A549 (cell line): ENCODE results near the gene ANXA1. TPM values are rescaled to one million over a fixed set of nuclear protein-coding genes. Genes with fewer than 3 reads are reported as not detected.

Experiments used
- ATAC-seq, 2 experiments: fragments of 200-7000 bp in 1 of 2; fragments of >200 bp in 1 of 2; cut with Nextera tagmentation in 1 of 2; cut with Tn5 transposase in 1 of 2; 3 replicates each; pipeline versions ENCODE4 v1.8.0 to v1.9.1; 2018 to 2020; ENCODE audit warnings: mild to moderate bottlenecking in 1 of 2, moderate library complexity in 1 of 2
- CTCF ChIA-PET: fragments of 300-600 bp; sonication (Branson Sonifier 250); formaldehyde crosslinking; extraction: SDS; loops from one replicate; lab custom pipeline; 2021; ENCODE audit warnings: antibody characterized with exemption, inconsistent platforms; lab: Yijun Ruan, JAX
- POLR2A ChIA-PET: fragments of 350-600 bp; formaldehyde crosslinking; extraction: SDS; loops from one replicate; lab custom pipeline; 2021; ENCODE audit warnings: antibody characterized with exemption, inconsistent platforms; lab: Yijun Ruan, JAX
- DNase-seq, 2 experiments: peaks; one replicate each; pipeline versions ENCODE4 v3.0.0 to v3.0.0-alpha.2; 2011 to 2016; ENCODE audit warnings: low read depth in 1 of 2, low spot score in 1 of 2
- FAIRE-seq: peaks from 2 replicates; lab custom pipeline; 2011; peaks lifted over from hg19 to GRCh38; lab: Jason Lieb, UNC
- H3K27ac ChIP-seq, 2 experiments: fragments of >200 bp; sonication (Bioruptor Twin); formaldehyde crosslinking; 3 replicates each; pipeline ENCODE4 v1.5.1; 2016 to 2017
- H3K4me1 ChIP-seq: fragments of >200 bp; sonication (Bioruptor Twin); formaldehyde crosslinking; 3 replicates; pipeline ENCODE4 v1.6.1; 2016
- H3K4me2 ChIP-seq: fragments of >200 bp; sonication (Bioruptor Twin); formaldehyde crosslinking; 3 replicates; pipeline ENCODE4 v1.6.1; 2016
- H3K4me3 ChIP-seq: fragments of >200 bp; sonication (Bioruptor Twin); formaldehyde crosslinking; 3 replicates; pipeline ENCODE4 v1.5.1; 2016
- H3K9me3 ChIP-seq: fragments of >200 bp; sonication (Bioruptor Twin); formaldehyde crosslinking; 3 replicates; pipeline ENCODE4 v1.6.1; 2016
- ATOH8 ChIP-seq: fragments of 250-450 bp; sonication (Bioruptor Pico); IDR thresholded peaks from 2 replicates; pipeline ENCODE4 v1.5.0; 2020; ENCODE audit warnings: low read depth, mild to moderate bottlenecking, moderate library complexity
- CBX2 ChIP-seq: fragments of 200-600 bp; sonication (generic); IDR thresholded peaks from 2 replicates; pipeline ENCODE4 v1.6.1; 2016; ENCODE audit warnings: low read depth, mild to moderate bottlenecking, borderline replicate concordance
- ESRRA ChIP-seq: fragments of 150-350 bp; IDR thresholded peaks from 2 replicates; pipeline ENCODE4 v1.6.1; 2014; ENCODE audit warnings: mild to moderate bottlenecking, low read length, borderline replicate concordance
- HES2 ChIP-seq: fragments of >200 bp; sonication (Bioruptor Twin); formaldehyde crosslinking; IDR thresholded peaks from 2 replicates; pipeline ENCODE4 v1.6.1; 2016
- HEYL ChIP-seq: fragments of 250-450 bp; sonication (Bioruptor Pico); IDR thresholded peaks from 2 replicates; pipeline ENCODE4 v1.8.0; 2021; ENCODE audit warnings: mild to moderate bottlenecking, moderate library complexity
- HMGXB4 ChIP-seq: fragments of 250-450 bp; sonication (Bioruptor Pico); IDR thresholded peaks from 2 replicates; pipeline ENCODE4 v1.5.0; 2021; ENCODE audit warnings: mild to moderate bottlenecking, moderate library complexity, borderline replicate concordance
- HOXA7 ChIP-seq: fragments of 250-450 bp; sonication (Bioruptor Pico); IDR thresholded peaks from 2 replicates; pipeline ENCODE4 v1.5.0; 2020; ENCODE audit warnings: mild to moderate bottlenecking, moderate library complexity
- JUN ChIP-seq, 2 experiments: fragments of >200 bp; sonication (Bioruptor Twin); formaldehyde crosslinking; IDR thresholded peaks; 2 replicates in 1 of 2; 3 replicates in 1 of 2; pipeline ENCODE4 v1.6.1; 2016 to 2017
- JUNB ChIP-seq: fragments of >200 bp; sonication (Bioruptor Twin); formaldehyde crosslinking; IDR thresholded peaks from 2 replicates; pipeline ENCODE4 v1.6.1; 2016
- KDM5A ChIP-seq: fragments of 200-600 bp; sonication (generic); IDR thresholded peaks from 2 replicates; pipeline ENCODE4 v1.6.1; 2016; ENCODE audit warnings: antibody characterized with exemption, mild to moderate bottlenecking
- NFE2L2 ChIP-seq: fragments of 150-350 bp; conservative IDR thresholded peaks from 2 replicates; pipeline ENCODE4 v1.6.1; 2014; ENCODE audit warnings: low read length
- RAD21 ChIP-seq, 2 experiments: fragments of >200 bp in 1 of 2; sonication (Bioruptor Twin) in 1 of 2; formaldehyde crosslinking in 1 of 2; IDR thresholded peaks in 1 of 2; conservative IDR thresholded peaks in 1 of 2; 2 replicates in 1 of 2; 3 replicates in 1 of 2; pipeline ENCODE4 v1.6.1; 2012 to 2018; ENCODE audit warnings: inconsistent platforms in 1 of 2
- RARB ChIP-seq: fragments of 250-450 bp; sonication (Bioruptor Pico); IDR thresholded peaks from 2 replicates; pipeline ENCODE4 v1.8.0; 2021; ENCODE audit warnings: mild to moderate bottlenecking, moderate library complexity
- RFX5 ChIP-seq: fragments of 450-650 bp; IDR thresholded peaks from 2 replicates; pipeline ENCODE4 v1.7.1; 2014; ENCODE audit warnings: antibody characterized with exemption, mild to moderate bottlenecking, moderate library complexity
- SMC3 ChIP-seq: fragments of >200 bp; sonication (Bioruptor Twin); formaldehyde crosslinking; IDR thresholded peaks from 3 replicates; pipeline ENCODE4 v1.6.1; 2018; ENCODE audit warnings: inconsistent platforms
- SREBF2 ChIP-seq: fragments of 450-650 bp; IDR thresholded peaks from 2 replicates; pipeline ENCODE4 v1.6.1; 2014; ENCODE audit warnings: mild to moderate bottlenecking, moderate library complexity
- ZSCAN20 ChIP-seq: fragments of 250-450 bp; sonication (Bioruptor Pico); IDR thresholded peaks from 2 replicates; pipeline ENCODE4 v1.8.0; 2022; ENCODE audit warnings: mild to moderate bottlenecking, moderate library complexity
- WGBS: methylation state at CpG from one replicate; pipeline ENCODE4 v1.1.6; 2017; ENCODE audit errors: missing lambda C conversion rate; 5-methylcytosine and 5-hydroxymethylcytosine counted together
- polyA plus RNA-seq, 4 experiments: library from polyadenylated mRNA; depleted of rRNA in 3 of 4; stranded (reverse); fragments of >200 nt; fragmentation: RNase III in 1 of 4; extraction: RNeasy Plus Mini Kit Qiagen cat#74134 plus additional on column Dnase treatment in 1 of 4; gene quantifications; 2 replicates in 3 of 4; 3 replicates in 1 of 4; pipeline ENCODE4 v1.2.3, GENCODE V29; 2011 to 2017

The ANXA1 gene
- polyA plus RNA-seq, 2 of the 4 experiments (the other 2 are of a cell fraction): 1,601 to 1,990 TPM

- Histone ChIP-seq H3K4me1 (no peaks in the 10 kb centered on the region), H3K4me2 (no peak overlapping the region), H3K27ac (no peak overlapping the region), H3K4me3 (no peak overlapping the region), H3K9me3 (no peaks in the 10 kb centered on the region)
- CTCF ChIA-PET: no interaction called here
- DNase-seq (no peak), ATAC-seq (no peak), FAIRE-seq (no peak)
- POLR2A ChIA-PET: no interaction called here
- WGBS: 60% methylated on average over 1 of the region's 1 CpG
- TF ChIP-seq ESRRA: no peak
- TF ChIP-seq NFE2L2: no peak
- TF ChIP-seq HEYL: no peak
- TF ChIP-seq HOXA7: no peak
- TF ChIP-seq RAD21 (conservative IDR thresholded peaks at IDR 0.05 in 1 of 2, IDR thresholded peaks at IDR 0.05 in 1 of 2): no peak
- no peak for TF ChIP-seq SMC3
- no peak for TF ChIP-seq HES2
- TF ChIP-seq KDM5A: no peak
- no peak for TF ChIP-seq RFX5
- no peak for TF ChIP-seq ZSCAN20
- TF ChIP-seq JUN (IDR thresholded peaks at IDR 0.05): no peak
- TF ChIP-seq RARB (CRISPR knock-in tag): no peak
- TF ChIP-seq HMGXB4 (CRISPR knock-in tag): no peak
Observed at GRCh38 chr9:73206851-73207250, 55.2 kb downstream of the ANXA1 start.

GRCh38 chr9:73210886-73211666 lies 59.4 kb downstream of the ANXA1 start:
- no peak overlapping the region for H3K4me2 ChIP-seq
- DNase-seq: no peak
- TF ChIP-seq ATOH8: no peak
- no peak for ATAC-seq
- no peak overlapping the region for H3K4me3 ChIP-seq
- H3K9me3 ChIP-seq: no peaks in the 10 kb centered on the region
- 23% methylated on average over 3 of the region's 3 CpGs for WGBS
- POLR2A ChIA-PET: no interaction called here
- CTCF ChIA-PET: interaction anchor here (1.7 to 4.6 kb wide), 2 partner anchors 11 to 13 kb away, joined by 4 to 36 read pairs; no protein-coding TSS in a partner anchor
- FAIRE-seq: no peak
- H3K4me1 ChIP-seq: no peaks in the 10 kb centered on the region
- no peak overlapping the region for H3K27ac ChIP-seq

- no peak for DNase-seq
- 21% methylated on average over 2 of the region's 2 CpGs for WGBS
- no peak overlapping the region for H3K27ac ChIP-seq
- ATAC-seq: no peak
- ChIA-PET CTCF (interaction anchor here (1.4 to 2.6 kb wide), 2 partner anchors 12 to 13 kb away, joined by 11 to 13 read pairs; no protein-coding TSS in a partner anchor), POLR2A (no interaction called here)
- H3K9me3 ChIP-seq: no peaks in the 10 kb centered on the region
- TF ChIP-seq RFX5 (no peak), CBX2 (no peak), ESRRA (no peak)
- no peak overlapping the region for H3K4me2 ChIP-seq
- H3K4me1 ChIP-seq: no peaks in the 10 kb centered on the region
- no peak overlapping the region for H3K4me3 ChIP-seq
- no peak for FAIRE-seq
Observed at GRCh38 chr9:73213300-73213699, 61.6 kb downstream of the ANXA1 start.

GRCh38 chr9:73215249-73215648 lies 63.6 kb downstream of the ANXA1 start:
- Histone ChIP-seq H3K4me1 (no peaks in the 10 kb centered on the region), H3K9me3 (peaks cover 12% of the 10 kb centered on the region), H3K4me2 (no peak overlapping the region), H3K4me3 (no peak overlapping the region), H3K27ac (no peak overlapping the region)
- FAIRE-seq (no peak), ATAC-seq (no peak), DNase-seq (no peak)
- POLR2A ChIA-PET: no interaction called here
- 64% methylated on average over 3 of the region's 3 CpGs for WGBS
- TF ChIP-seq SREBF2: no peak
- TF ChIP-seq JUNB: no peak
- no peak for TF ChIP-seq ATOH8
- CTCF ChIA-PET: interaction anchor here (2.6 kb wide), 1 partner anchor 14 kb away, joined by 13 read pairs; no protein-coding TSS in a partner anchor
